Large intestine (tissue), 3 donors: ENCODE data around the gene LIG4. TPM values are rescaled to one million over a fixed set of nuclear protein-coding genes. Genes with fewer than 3 reads are reported as not detected.

Experiments
- DNase-seq, 2 donors: peaks; one replicate each; pipeline versions ENCODE4 v3.0.0 to v3.0.0-alpha.2; 2013
- H3K27ac ChIP-seq: one replicate; pipeline ENCODE4 v1.5.1; 2013; ENCODE audit warnings: low read length
- H3K27me3 ChIP-seq: 2 replicates; pipeline ENCODE4 v1.6.1; 2013; ENCODE audit warnings: low read length; ENCODE audit not compliant: control insufficient read depth, insufficient read depth
- H3K36me3 ChIP-seq: 2 replicates; pipeline ENCODE4 v1.6.1; 2013; ENCODE audit warnings: low read length; ENCODE audit not compliant: control insufficient read depth, insufficient read depth
- H3K4me1 ChIP-seq: one replicate; pipeline ENCODE4 v1.6.1; 2013; ENCODE audit warnings: low read length; ENCODE audit not compliant: control insufficient read depth, insufficient read depth
- H3K4me3 ChIP-seq: one replicate; pipeline ENCODE4 v1.5.1; 2013; ENCODE audit warnings: low read length
- H3K9me3 ChIP-seq: one replicate; pipeline ENCODE4 v1.6.1; 2013; ENCODE audit warnings: mild to moderate bottlenecking, low read depth, low read length, moderate library complexity; ENCODE audit not compliant: control insufficient read depth
- WGBS: methylation state at CpG from one replicate; pipeline ENCODE4 v1.1.5; 2013; ENCODE audit warnings: low lambda C conversion rate; ENCODE audit not compliant: insufficient coverage; 5-methylcytosine and 5-hydroxymethylcytosine counted together
- polyA plus RNA-seq: library from polyadenylated mRNA; unstranded; fragments of 120-200 nt; gene quantifications from one replicate; pipeline ENCODE4 v1.2.1, GENCODE V29; 2013

The LIG4 gene
- polyA plus RNA-seq, 1 donor = 16.1 TPM

- Histone ChIP-seq H3K27me3 (no peaks in the 10 kb centered on the region), H3K9me3 (no peaks in the 10 kb centered on the region), H3K4me1 (no peaks in the 10 kb centered on the region), H3K4me3 (no peak overlapping the region), H3K27ac (no peak overlapping the region), H3K36me3 (no peaks in the 10 kb centered on the region)
- no peak for DNase-seq
- WGBS = no CpG with 5 or more reads among the region's 3 CpGs
Measured at GRCh38 chr13:108166078-108166477, 49.3 kb downstream of the LIG4 start.

- Histone ChIP-seq H3K27me3 (no peaks in the 10 kb centered on the region), H3K9me3 (no peaks in the 10 kb centered on the region), H3K27ac (no peak overlapping the region), H3K4me1 (peaks cover 12% of the 10 kb centered on the region), H3K36me3 (no peaks in the 10 kb centered on the region), H3K4me3 (no peak overlapping the region)
- no peak for DNase-seq
- WGBS = 93% methylated on average over 2 of the region's 12 CpGs
Measured at GRCh38 chr13:108158746-108159145, 56.6 kb downstream of the LIG4 start.

Other genes with a start within 250 kb of the LIG4 start
- 12.9 TPM for gene ABHD13, start 2.9 kb upstream of the LIG4 start, polyA plus RNA-seq
- 2.9 TPM for gene TNFSF13B, start 54.2 kb upstream of the LIG4 start, polyA plus RNA-seq